Caco-2 (cell line): ENCODE results near the gene RAP1GAP2. TPM values are rescaled to one million over a fixed set of nuclear protein-coding genes. Genes with fewer than 3 reads are reported as not detected.

Experiments
- BruUV-seq: library from RNA; stranded (reverse); fragments of 400-500 nt; replicated peaks from 2 replicates; lab custom pipeline; 2021; lab: Mats Ljungman, UMichigan
- CTCF ChIA-PET: fragments of 300-600 bp; sonication (Branson Sonifier 250); formaldehyde crosslinking; loops from one replicate; lab custom pipeline; 2022; ENCODE audit warnings: antibody characterized with exemption; lab: Charles Lee
- POLR2A ChIA-PET: fragments of 300-600 bp; sonication (Branson Sonifier 250); formaldehyde crosslinking; loops from one replicate; lab custom pipeline; 2022; ENCODE audit warnings: antibody characterized with exemption; lab: Charles Lee
- DNase-seq, 2 experiments: peaks; one replicate each; pipeline versions ENCODE4 v3.0.0 to v3.0.0-alpha.2; 2020 to 2022
- H3K27me3 ChIP-seq: replicated peaks from 2 replicates; pipeline ENCODE4 v1.6.0; 2011; ENCODE audit warnings: low read length; ENCODE audit not compliant: control insufficient read depth, insufficient read depth
- H3K36me3 ChIP-seq: 2 replicates; pipeline ENCODE4 v1.5.1; 2011; ENCODE audit warnings: low read length; ENCODE audit not compliant: control insufficient read depth, insufficient read depth
- H3K4me1 ChIP-seq: fragments of 250-450 bp; sonication (Bioruptor Pico); 2 replicates; pipeline ENCODE4 v1.5.1; 2020; ENCODE audit warnings: mild to moderate bottlenecking
- H3K4me3 ChIP-seq: 2 replicates; pipeline ENCODE4 v1.5.1; 2011; ENCODE audit warnings: low read depth, mild to moderate bottlenecking, control low read depth, low read length
- H3K9me3 ChIP-seq: fragments of 250-450 bp; sonication (Bioruptor Pico); 2 replicates; pipeline ENCODE4 v1.5.1; 2020; ENCODE audit warnings: mild to moderate bottlenecking, moderate library complexity
- H3K27ac Mint-ChIP-seq: one replicate; pipeline ENCODE4 v1.8.0; 2022; ENCODE audit warnings: mixed read lengths; ENCODE audit not compliant: unreplicated experiment
- H3K27me3 Mint-ChIP-seq: one replicate; pipeline ENCODE4 v1.8.0; 2022; ENCODE audit warnings: mixed read lengths; ENCODE audit not compliant: insufficient read depth, unreplicated experiment
- H3K36me3 Mint-ChIP-seq: one replicate; pipeline ENCODE4 v1.8.0; 2022; ENCODE audit warnings: mild to moderate bottlenecking, mixed read lengths; ENCODE audit not compliant: insufficient read depth, unreplicated experiment
- H3K4me1 Mint-ChIP-seq: one replicate; pipeline ENCODE4 v1.8.0; 2022; ENCODE audit warnings: low read depth, mixed read lengths; ENCODE audit not compliant: unreplicated experiment
- H3K4me3 Mint-ChIP-seq: one replicate; pipeline ENCODE4 v1.8.0; 2022; ENCODE audit warnings: mild to moderate bottlenecking, moderate library complexity, mixed read lengths; ENCODE audit not compliant: unreplicated experiment
- H3K9me3 Mint-ChIP-seq: one replicate; pipeline ENCODE4 v1.8.0; 2022; ENCODE audit warnings: mixed read lengths; ENCODE audit not compliant: unreplicated experiment
- CTCF ChIP-seq, 2 experiments: fragments of 200-600 bp in 1 of 2; IDR thresholded peaks; 1 replicate in 1 of 2; 2 replicates in 1 of 2; pipeline versions ENCODE4 v1.5.1 to v1.8.0; 2011 to 2022; ENCODE audit warnings: antibody characterized with exemption in 1 of 2, control low read depth in 1 of 2, inconsistent platforms in 1 of 2, low read depth in 1 of 2, low read length in 1 of 2, mild to moderate bottlenecking in 1 of 2, moderate library complexity in 1 of 2; ENCODE audit not compliant: insufficient read depth in 1 of 2, severe bottlenecking in 1 of 2, unreplicated experiment in 1 of 2
- intact Hi-C: fragments of 100-400 bp; cut with micrococcal nuclease; formaldehyde crosslinking; loops from one replicate; pipeline ENCODE4 v1.10.0; 2022; ENCODE audit not compliant: unreplicated experiment
- total RNA-seq: library from RNA; stranded (reverse); gene quantifications from 2 replicates; pipeline ENCODE4 v1.2.3, GENCODE V29; 2022

RAP1GAP2 gene
- total RNA-seq, 1 experiment from 2014 or later: 45.3 TPM

- Histone ChIP-seq H3K4me3 (no peak overlapping the region), H3K9me3 (no peaks in the 10 kb centered on the region), H3K4me1 (peaks cover 32% of the 10 kb centered on the region), H3K27me3 (no peaks in the 10 kb centered on the region), H3K36me3 (no peaks in the 10 kb centered on the region; the same call in 1 of the 2 replicates)
- POLR2A ChIA-PET: no interaction called here
- Mint-ChIP-seq H3K27ac (peak overlapping the region; percentile 96), H3K4me3 (no peak overlapping the region), H3K36me3 (peaks cover 48% of the 10 kb centered on the region), H3K9me3 (no peaks in the 10 kb centered on the region), H3K4me1 (peaks cover 17% of the 10 kb centered on the region), H3K27me3 (no peaks in the 10 kb centered on the region)
- intact Hi-C loops: loop anchor here (1.0 to 5.0 kb wide), 3 partner anchors 9 to 49 kb away; no protein-coding TSS in a partner anchor
- CTCF ChIA-PET: interaction anchor here (1.4 to 1.5 kb wide), 2 partner anchors 26 to 52 kb away, joined by 5 to 7 read pairs; no protein-coding TSS in a partner anchor
- no peak for TF ChIP-seq CTCF (IDR thresholded peaks at IDR 0.05; ENCODE audit: insufficient read depth in 1 of 2, low read depth in 1 of 2, low read length in 1 of 2, severe bottlenecking in 1 of 2, unreplicated experiment in 1 of 2)
- no TSS peak for BruUV-seq
- DNase-seq: no peak
These were observed 104.6 kb downstream of the RAP1GAP2 start for GRCh38 chr17:2900842-2901241.

DNA sequence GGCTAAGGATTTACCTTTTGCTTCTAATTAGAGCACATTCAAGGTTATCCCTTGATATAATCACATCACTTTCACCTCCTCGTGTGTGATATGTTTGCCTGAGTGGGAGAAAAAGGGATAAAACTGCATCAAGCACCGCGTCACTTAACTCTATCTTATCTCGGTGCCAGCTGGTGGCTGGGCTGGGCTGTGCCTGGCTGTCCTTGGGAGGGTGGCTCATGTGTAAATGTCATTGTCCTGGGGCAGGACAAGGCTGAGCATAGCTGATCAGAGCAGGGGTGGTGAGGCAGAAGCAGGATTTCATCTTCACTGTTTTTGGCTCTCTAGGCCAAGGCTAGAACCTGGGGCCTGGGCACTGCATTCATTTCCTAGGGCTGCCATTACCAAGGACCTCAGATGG, 105.3 kb downstream of the RAP1GAP2 start:
- no peaks in the 10 kb centered on the region for H3K9me3 Mint-ChIP-seq
- Histone ChIP-seq H3K9me3 (0 out of 2 replicates have a peak, but pooled peaks cover 3% of the 10 kb centered on the region), H3K4me3 (no peak overlapping the region), H3K36me3 (peaks cover 1% of the 10 kb centered on the region), H3K27me3 (no peaks in the 10 kb centered on the region), H3K4me1 (peaks cover 32% of the 10 kb centered on the region)
- no peak for DNase-seq
- POLR2A ChIA-PET: no interaction called here
- TF ChIP-seq CTCF (IDR thresholded peaks at IDR 0.05; ENCODE audit: insufficient read depth in 1 of 2, low read depth in 1 of 2, low read length in 1 of 2, severe bottlenecking in 1 of 2, unreplicated experiment in 1 of 2): no peak
- intact Hi-C loops: loop anchor here (2.0 to 5.0 kb wide), 2 partner anchors 25 to 49 kb away; no protein-coding TSS in a partner anchor
- peak overlapping the region; percentile 51 for H3K4me3 Mint-ChIP-seq
- peak overlapping the region; percentile 96 for H3K27ac Mint-ChIP-seq
- no TSS peak for BruUV-seq
- CTCF ChIA-PET: interaction anchor here (0.5 kb wide), 1 partner anchor 112 kb away, joined by 3 read pairs; no protein-coding TSS in a partner anchor
- H3K36me3 Mint-ChIP-seq: peaks cover 43% of the 10 kb centered on the region
- H3K27me3 Mint-ChIP-seq: no peaks in the 10 kb centered on the region
- peaks cover 17% of the 10 kb centered on the region for H3K4me1 Mint-ChIP-seq

- DNase-seq: no peak
- no TSS peak for BruUV-seq
- intact Hi-C loops: loop anchor here (5.0 kb wide), 1 partner anchor 50 kb away; no protein-coding TSS in a partner anchor
- Mint-ChIP-seq H3K4me3 (no peak overlapping the region), H3K4me1 (peaks cover 17% of the 10 kb centered on the region), H3K9me3 (no peaks in the 10 kb centered on the region), H3K27ac (peak overlapping the region; percentile 96), H3K36me3 (peaks cover 35% of the 10 kb centered on the region), H3K27me3 (no peaks in the 10 kb centered on the region)
- H3K9me3 ChIP-seq: 0 out of 2 replicates have a peak, but pooled peaks cover 7% of the 10 kb centered on the region
- H3K36me3 ChIP-seq: peaks cover 1% of the 10 kb centered on the region
- CTCF ChIA-PET: interaction anchor here (0.6 kb wide), 1 partner anchor 130 kb away, joined by 6 read pairs; no protein-coding TSS in a partner anchor
- H3K27me3 ChIP-seq: no peaks in the 10 kb centered on the region
- H3K4me1 ChIP-seq: peaks cover 32% of the 10 kb centered on the region
- POLR2A ChIA-PET: no interaction called here
- no peak overlapping the region for H3K4me3 ChIP-seq
- no peak for TF ChIP-seq CTCF (IDR thresholded peaks at IDR 0.05; ENCODE audit: insufficient read depth in 1 of 2, low read depth in 1 of 2, low read length in 1 of 2, severe bottlenecking in 1 of 2, unreplicated experiment in 1 of 2)
These were observed 106.3 kb downstream of the RAP1GAP2 start for GRCh38 chr17:2902546-2902945.
